ENCODE measurements around the gene C3. TPM values are rescaled to one million over a fixed set of nuclear protein-coding genes. Genes with fewer than 3 reads are reported as not detected.

The C3 gene
- total RNA-seq, 1 donor from 2014 or later: 1.5 TPM

- TF ChIP-seq EZH2 (IDR thresholded peaks at IDR 0.05) (no peak), CTCF (IDR thresholded peaks at IDR 0.05) (no peak), EZH2phosphoT487 (IDR thresholded peaks at IDR 0.05) (no peak)
- Histone ChIP-seq H3K36me3 (no peaks in the 10 kb centered on the region), H3K4me2 (no peak overlapping the region), H3K9ac (no peak overlapping the region), H3K79me2 (ENCODE audit: low read depth) (no peaks in the 10 kb centered on the region), H3K27ac (no peak overlapping the region), H4K20me1 (ENCODE audit: low read depth) (no peaks in the 10 kb centered on the region), H3K9me3 (ENCODE audit: low read depth) (no peaks in the 10 kb centered on the region), H2AFZ (replicated peaks) (no peak overlapping the region), H3K27me3 (peaks cover 42% of the 10 kb centered on the region), H3K4me3 (no peak overlapping the region), H3K4me1 (no peaks in the 10 kb centered on the region), H3F3A (ENCODE audit: low read depth) (peaks cover 4% of the 10 kb centered on the region)
- Mint-ChIP-seq H3K36me3 (no peaks in the 10 kb centered on the region), H3K4me3 (no peak overlapping the region), H3K4me1 (peaks cover 5% of the 10 kb centered on the region), H3K27me3 (ENCODE audit: insufficient read depth, low read depth) (peaks cover 43% of the 10 kb centered on the region), H3K9me3 (peaks cover 8% of the 10 kb centered on the region), H3K27ac (no peak overlapping the region)
- no peak for DNase-seq (ENCODE audit: low spot score)
Measured at GRCh38 chr19:6712692-6713670, 7.5 kb downstream of the C3 start.

- Mint-ChIP-seq H3K36me3 (no peaks in the 10 kb centered on the region), H3K4me1 (no peaks in the 10 kb centered on the region), H3K27me3 (ENCODE audit: insufficient read depth, low read depth) (peaks cover 38% of the 10 kb centered on the region), H3K9me3 (peaks cover 3% of the 10 kb centered on the region), H3K27ac (no peak overlapping the region), H3K4me3 (no peak overlapping the region)
- no peak for TF ChIP-seq EZH2 (IDR thresholded peaks at IDR 0.05)
- TF ChIP-seq EZH2phosphoT487 (IDR thresholded peaks at IDR 0.05): no peak
- no peak for TF ChIP-seq CTCF (IDR thresholded peaks at IDR 0.05)
- peaks cover 43% of the 10 kb centered on the region for H3K27me3 ChIP-seq
- H3F3A ChIP-seq (ENCODE audit: low read depth): no peaks in the 10 kb centered on the region
- no peak overlapping the region for H3K9ac ChIP-seq
- no peak for DNase-seq (ENCODE audit: low spot score)
- H4K20me1 ChIP-seq (ENCODE audit: low read depth): no peaks in the 10 kb centered on the region
- H3K79me2 ChIP-seq (ENCODE audit: low read depth): no peaks in the 10 kb centered on the region
- H3K36me3 ChIP-seq: no peaks in the 10 kb centered on the region
- H3K9me3 ChIP-seq (ENCODE audit: low read depth): no peaks in the 10 kb centered on the region
- no peak overlapping the region for H2AFZ ChIP-seq (replicated peaks)
- no peak overlapping the region for H3K27ac ChIP-seq
- no peaks in the 10 kb centered on the region for H3K4me1 ChIP-seq
- H3K4me3 ChIP-seq: no peak overlapping the region
- H3K4me2 ChIP-seq: no peak overlapping the region
Measured at GRCh38 chr19:6712231-6712630, 8.2 kb downstream of the C3 start.

GRCh38 chr19:6711605-6712004 is 8.8 kb downstream of the C3 start:
- TF ChIP-seq EZH2phosphoT487 (IDR thresholded peaks at IDR 0.05) (no peak), CTCF (IDR thresholded peaks at IDR 0.05) (no peak), EZH2 (IDR thresholded peaks at IDR 0.05) (no peak)
- Mint-ChIP-seq H3K9me3 (peaks cover 2% of the 10 kb centered on the region), H3K27me3 (ENCODE audit: insufficient read depth, low read depth) (peaks cover 37% of the 10 kb centered on the region)

More at GRCh38 chr19:6711605-6712004, 8.8 kb downstream of the C3 start:
- Histone ChIP-seq H3K36me3 (no peaks in the 10 kb centered on the region), H3K4me1 (no peaks in the 10 kb centered on the region), H3K9ac (no peak overlapping the region), H3K4me2 (no peak overlapping the region), H3K27ac (no peak overlapping the region), H3K27me3 (peaks cover 43% of the 10 kb centered on the region), H3K9me3 (ENCODE audit: low read depth) (no peaks in the 10 kb centered on the region), H3F3A (ENCODE audit: low read depth) (no peaks in the 10 kb centered on the region), H3K79me2 (ENCODE audit: low read depth) (no peaks in the 10 kb centered on the region), H2AFZ (replicated peaks) (no peak overlapping the region), H3K4me3 (no peak overlapping the region), H4K20me1 (ENCODE audit: low read depth) (no peaks in the 10 kb centered on the region)
- Mint-ChIP-seq H3K27ac (no peak overlapping the region), H3K4me3 (no peak overlapping the region), H3K4me1 (no peaks in the 10 kb centered on the region), H3K36me3 (no peaks in the 10 kb centered on the region)
- no peak for DNase-seq (ENCODE audit: low spot score)
